ENCODE data around the gene PRKCE. TPM values are rescaled to one million over a fixed set of nuclear protein-coding genes. Genes with fewer than 3 reads are reported as not detected.

The PRKCE gene
- total RNA-seq, 1 experiment from 2014 or later: 14.8 TPM

GRCh38 chr2:45843136-45843535 is 191.7 kb downstream of the PRKCE start:
- TF ChIP-seq RAD21 (IDR thresholded peaks at IDR 0.05; ENCODE audit: low read depth) (no peak), ATF3 (IDR thresholded peaks at IDR 0.05) (no peak), ZFX (IDR thresholded peaks at IDR 0.05) (no peak)

GRCh38 chr2:45844796-45845457 is 193.5 kb downstream of the PRKCE start:
- H2AFZ ChIP-seq (ENCODE audit: low read depth, low read length, poor library complexity, severe bottlenecking): no peak overlapping the region
- H3K27ac ChIP-seq (ENCODE audit: low read depth, low read length): no peak overlapping the region
- no peaks in the 10 kb centered on the region for H3K79me2 ChIP-seq (ENCODE audit: insufficient read depth, low read length)
- no peak for ATAC-seq
- intact Hi-C loops (cut with micrococcal nuclease): no loop called here
- no TSS peak for BruUV-seq (replicated peaks)
- H3K9me3 ChIP-seq (ENCODE audit: control insufficient read depth in 1 of 2, insufficient read depth in 1 of 2, low read depth in 1 of 2, low read length in 2 of 2): no peaks in the 10 kb centered on the region
- TF ChIP-seq ZFX (IDR thresholded peaks at IDR 0.05): no peak
- TF ChIP-seq, protein P1, sequence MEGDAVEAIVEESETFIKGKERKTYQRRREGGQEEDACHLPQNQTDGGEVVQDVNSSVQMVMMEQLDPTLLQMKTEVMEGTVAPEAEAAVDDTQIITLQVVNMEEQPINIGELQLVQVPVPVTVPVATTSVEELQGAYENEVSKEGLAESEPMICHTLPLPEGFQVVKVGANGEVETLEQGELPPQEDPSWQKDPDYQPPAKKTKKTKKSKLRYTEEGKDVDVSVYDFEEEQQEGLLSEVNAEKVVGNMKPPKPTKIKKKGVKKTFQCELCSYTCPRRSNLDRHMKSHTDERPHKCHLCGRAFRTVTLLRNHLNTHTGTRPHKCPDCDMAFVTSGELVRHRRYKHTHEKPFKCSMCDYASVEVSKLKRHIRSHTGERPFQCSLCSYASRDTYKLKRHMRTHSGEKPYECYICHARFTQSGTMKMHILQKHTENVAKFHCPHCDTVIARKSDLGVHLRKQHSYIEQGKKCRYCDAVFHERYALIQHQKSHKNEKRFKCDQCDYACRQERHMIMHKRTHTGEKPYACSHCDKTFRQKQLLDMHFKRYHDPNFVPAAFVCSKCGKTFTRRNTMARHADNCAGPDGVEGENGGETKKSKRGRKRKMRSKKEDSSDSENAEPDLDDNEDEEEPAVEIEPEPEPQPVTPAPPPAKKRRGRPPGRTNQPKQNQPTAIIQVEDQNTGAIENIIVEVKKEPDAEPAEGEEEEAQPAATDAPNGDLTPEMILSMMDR (IDR thresholded peaks at IDR 0.05 in 2 of 3, conservative IDR thresholded peaks at IDR 0.05 in 1 of 3; ENCODE audit: borderline replicate concordance in 1 of 3, insufficient read depth in 1 of 3, low read depth in 2 of 3, low read length in 2 of 3): no peak
- TF ChIP-seq REST (IDR thresholded peaks at IDR 0.05; ENCODE audit: low read depth): no peak
- TF ChIP-seq CBX3 (IDR thresholded peaks at IDR 0.05; ENCODE audit: low read depth): no peak
- TF ChIP-seq, protein P2, sequence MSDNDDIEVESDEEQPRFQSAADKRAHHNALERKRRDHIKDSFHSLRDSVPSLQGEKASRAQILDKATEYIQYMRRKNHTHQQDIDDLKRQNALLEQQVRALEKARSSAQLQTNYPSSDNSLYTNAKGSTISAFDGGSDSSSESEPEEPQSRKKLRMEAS (IDR thresholded peaks at IDR 0.05): no peak
- TF ChIP-seq EGR1 (IDR thresholded peaks at IDR 0.05; ENCODE audit: low read depth): no peak
- no peak for TF ChIP-seq YY1 (IDR thresholded peaks at IDR 0.05; ENCODE audit: extremely low read depth, insufficient replicate concordance, low read depth, low read length)
- H3K4me1 ChIP-seq (ENCODE audit: control insufficient read depth in 1 of 2, insufficient read depth in 2 of 2, low read length in 2 of 2): no peaks in the 10 kb centered on the region
- ChIA-PET POLR2A (no interaction called here), CTCF (no interaction called here), RAD21 (ENCODE audit: low non-redundant PET in 1 of 2, low total read pairs in 2 of 2, uncharacterized antibody in 2 of 2, unreplicated experiment in 2 of 2) (no interaction called here)
- no peak overlapping the region for H3K4me2 ChIP-seq (ENCODE audit: low read length)
- H3K9me2 ChIP-seq (ENCODE audit: insufficient read depth): no peaks in the 10 kb centered on the region
- H3K36me3 ChIP-seq (ENCODE audit: control insufficient read depth in 1 of 2, insufficient read depth in 2 of 2, low read length in 2 of 2): no peaks in the 10 kb centered on the region
- DNase-seq (ENCODE audit: low read depth, low spot score): no peak
- H4K20me1 ChIP-seq (ENCODE audit: insufficient read depth): no peaks in the 10 kb centered on the region
- H3K27me3 ChIP-seq (ENCODE audit: insufficient read depth, low read length): no peaks in the 10 kb centered on the region
- H3K4me3 ChIP-seq (replicated peaks in 1 of 2; ENCODE audit: low read depth in 1 of 2, low read length in 2 of 2): no peak overlapping the region
- H3K9ac ChIP-seq (ENCODE audit: low read length): no peak overlapping the region

More at GRCh38 chr2:45843136-45843535, 191.7 kb downstream of the PRKCE start:
- Histone ChIP-seq H3K4me1 (ENCODE audit: control insufficient read depth in 1 of 2, insufficient read depth in 2 of 2, low read length in 2 of 2) (no peaks in the 10 kb centered on the region), H3K9me2 (ENCODE audit: insufficient read depth) (no peaks in the 10 kb centered on the region), H2AFZ (ENCODE audit: low read depth, low read length, poor library complexity, severe bottlenecking) (no peak overlapping the region), H3K4me3 (replicated peaks in 1 of 2; ENCODE audit: low read depth in 1 of 2, low read length in 2 of 2) (no peak overlapping the region), H3K36me3 (ENCODE audit: control insufficient read depth in 1 of 2, insufficient read depth in 2 of 2, low read length in 2 of 2) (no peaks in the 10 kb centered on the region), H3K9me3 (ENCODE audit: control insufficient read depth in 1 of 2, insufficient read depth in 1 of 2, low read depth in 1 of 2, low read length in 2 of 2) (no peaks in the 10 kb centered on the region), H3K4me2 (ENCODE audit: low read length) (no peak overlapping the region), H3K27me3 (ENCODE audit: insufficient read depth, low read length) (no peaks in the 10 kb centered on the region), H3K9ac (ENCODE audit: low read length) (no peak overlapping the region), H3K79me2 (ENCODE audit: insufficient read depth, low read length) (no peaks in the 10 kb centered on the region), H4K20me1 (ENCODE audit: insufficient read depth) (no peaks in the 10 kb centered on the region), H3K27ac (ENCODE audit: low read depth, low read length) (no peak overlapping the region)
- intact Hi-C loops (cut with micrococcal nuclease): no loop called here
- RAD21 ChIA-PET (ENCODE audit: low non-redundant PET in 1 of 2, low total read pairs in 2 of 2, uncharacterized antibody in 2 of 2, unreplicated experiment in 2 of 2): no interaction called here
- no peak for DNase-seq (ENCODE audit: low read depth, low spot score)
- no peak for ATAC-seq
- CTCF ChIA-PET: no interaction called here
- POLR2A ChIA-PET: no interaction called here
- no TSS peak for BruUV-seq (replicated peaks)
